Astrocyte (in vitro differentiated cells and primary cell): ENCODE results near the gene C11orf52. TPM values are rescaled to one million over a fixed set of nuclear protein-coding genes. Genes with fewer than 3 reads are reported as not detected.
"Not testable (repeated sequence)": the region's sequence is repeated elsewhere in the genome, so short reads cannot be mapped to it uniquely, and the experiment has no call there.

Experiments used
- DNase-seq: peaks from one replicate; pipeline ENCODE4 v3.0.0-alpha.2; 2010; ENCODE audit warnings: low read depth
- FAIRE-seq: peaks from 2 replicates; lab custom pipeline; 2011; peaks lifted over from hg19 to GRCh38; lab: Jason Lieb, UNC
- H2AFZ ChIP-seq: 2 replicates; pipeline ENCODE4 v1.6.0; 2012; ENCODE audit warnings: low read depth, low read length, inconsistent platforms
- H3K27ac ChIP-seq: 2 replicates; pipeline ENCODE4 v1.5.1; 2011; ENCODE audit warnings: low read depth, low read length, inconsistent platforms
- H3K27me3 ChIP-seq: 2 replicates; pipeline ENCODE4 v1.6.0; 2011; ENCODE audit warnings: low read length, inconsistent platforms; ENCODE audit not compliant: insufficient read depth
- H3K36me3 ChIP-seq: 2 replicates; pipeline ENCODE4 v1.5.1; 2011; ENCODE audit warnings: low read length, inconsistent platforms; ENCODE audit not compliant: insufficient read depth
- H3K4me1 ChIP-seq: 2 replicates; pipeline ENCODE4 v1.5.1; 2011; ENCODE audit warnings: low read length, inconsistent platforms; ENCODE audit not compliant: insufficient read depth
- H3K4me2 ChIP-seq: 2 replicates; pipeline ENCODE4 v1.6.0; 2012; ENCODE audit warnings: low read length, inconsistent platforms
- H3K4me3 ChIP-seq: 2 replicates; pipeline ENCODE4 v1.5.1; 2011; ENCODE audit warnings: low read depth, mild to moderate bottlenecking, low read length, inconsistent platforms; ENCODE audit not compliant: insufficient read depth
- H3K79me2 ChIP-seq: 2 replicates; pipeline ENCODE4 v1.6.0; 2012; ENCODE audit warnings: mild to moderate bottlenecking, low read length, inconsistent platforms; ENCODE audit not compliant: insufficient read depth
- H3K9ac ChIP-seq: 2 replicates; pipeline ENCODE4 v1.6.0; 2012; ENCODE audit warnings: mild to moderate bottlenecking, low read length, inconsistent platforms
- H3K9me3 ChIP-seq: 2 replicates; pipeline ENCODE4 v1.5.1; 2012; ENCODE audit warnings: low read depth, mild to moderate bottlenecking, low read length, inconsistent platforms; ENCODE audit not compliant: insufficient read depth
- H4K20me1 ChIP-seq: 2 replicates; pipeline ENCODE4 v1.6.0; 2012; ENCODE audit warnings: low read length, inconsistent platforms; ENCODE audit not compliant: insufficient read depth
- H3K27ac Mint-ChIP-seq: one replicate; pipeline ENCODE4 v1.8.0; 2021; ENCODE audit warnings: mild to moderate bottlenecking, mixed read lengths; ENCODE audit not compliant: unreplicated experiment
- H3K27me3 Mint-ChIP-seq: one replicate; pipeline ENCODE4 v1.8.0; 2021; ENCODE audit warnings: low read depth, mixed read lengths; ENCODE audit not compliant: unreplicated experiment
- H3K36me3 Mint-ChIP-seq: one replicate; pipeline ENCODE4 v1.8.0; 2021; ENCODE audit warnings: low read depth, mixed read lengths; ENCODE audit not compliant: unreplicated experiment
- H3K4me1 Mint-ChIP-seq: one replicate; pipeline ENCODE4 v1.8.0; 2021; ENCODE audit warnings: low read depth, mixed read lengths; ENCODE audit not compliant: unreplicated experiment
- H3K4me3 Mint-ChIP-seq: one replicate; pipeline ENCODE4 v1.8.0; 2021; ENCODE audit warnings: mild to moderate bottlenecking, moderate library complexity, mixed read lengths; ENCODE audit not compliant: unreplicated experiment
- H3K9me3 Mint-ChIP-seq: one replicate; pipeline ENCODE4 v1.8.0; 2021; ENCODE audit warnings: mild to moderate bottlenecking, mixed read lengths; ENCODE audit not compliant: unreplicated experiment
- EZH2 ChIP-seq: IDR thresholded peaks from 2 replicates; pipeline ENCODE4 v1.6.1; 2012; ENCODE audit warnings: mild to moderate bottlenecking, low read length, inconsistent platforms; ENCODE audit not compliant: insufficient read depth
- total RNA-seq: library from RNA; stranded (reverse); gene quantifications from 2 replicates; pipeline ENCODE4 v1.2.1, GENCODE V29; 2021
- TF ChIP-seq, protein P1 (sequence below): IDR thresholded peaks from 2 replicates; pipeline ENCODE4 v1.5.1; 2011; ENCODE audit warnings: low read depth, mild to moderate bottlenecking, inconsistent platforms, low read length, moderate library complexity; ENCODE audit not compliant: insufficient read depth

C11orf52 gene
- total RNA-seq, 1 donor from 2014 or later: 0.50 TPM

- no peak overlapping the region for H3K4me2 ChIP-seq
- H2AFZ ChIP-seq: no peak overlapping the region
- H3K79me2 ChIP-seq: no peaks in the 10 kb centered on the region
- no peak overlapping the region for H3K9ac ChIP-seq
- no peaks in the 10 kb centered on the region for H3K9me3 ChIP-seq
- TF ChIP-seq, protein P1, sequence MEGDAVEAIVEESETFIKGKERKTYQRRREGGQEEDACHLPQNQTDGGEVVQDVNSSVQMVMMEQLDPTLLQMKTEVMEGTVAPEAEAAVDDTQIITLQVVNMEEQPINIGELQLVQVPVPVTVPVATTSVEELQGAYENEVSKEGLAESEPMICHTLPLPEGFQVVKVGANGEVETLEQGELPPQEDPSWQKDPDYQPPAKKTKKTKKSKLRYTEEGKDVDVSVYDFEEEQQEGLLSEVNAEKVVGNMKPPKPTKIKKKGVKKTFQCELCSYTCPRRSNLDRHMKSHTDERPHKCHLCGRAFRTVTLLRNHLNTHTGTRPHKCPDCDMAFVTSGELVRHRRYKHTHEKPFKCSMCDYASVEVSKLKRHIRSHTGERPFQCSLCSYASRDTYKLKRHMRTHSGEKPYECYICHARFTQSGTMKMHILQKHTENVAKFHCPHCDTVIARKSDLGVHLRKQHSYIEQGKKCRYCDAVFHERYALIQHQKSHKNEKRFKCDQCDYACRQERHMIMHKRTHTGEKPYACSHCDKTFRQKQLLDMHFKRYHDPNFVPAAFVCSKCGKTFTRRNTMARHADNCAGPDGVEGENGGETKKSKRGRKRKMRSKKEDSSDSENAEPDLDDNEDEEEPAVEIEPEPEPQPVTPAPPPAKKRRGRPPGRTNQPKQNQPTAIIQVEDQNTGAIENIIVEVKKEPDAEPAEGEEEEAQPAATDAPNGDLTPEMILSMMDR: no peak
- TF ChIP-seq EZH2: no peak
- no peaks in the 10 kb centered on the region for H3K27me3 Mint-ChIP-seq
- no peak overlapping the region for H3K27ac ChIP-seq
- DNase-seq (no peak), FAIRE-seq (no peak)
- no peaks in the 10 kb centered on the region for H3K27me3 ChIP-seq
- H3K4me3 Mint-ChIP-seq: no peak overlapping the region
- H3K4me1 ChIP-seq: peaks cover 9% of the 10 kb centered on the region
- H3K9me3 Mint-ChIP-seq: no peaks in the 10 kb centered on the region
- no peaks in the 10 kb centered on the region for H3K36me3 ChIP-seq
- peaks cover 5% of the 10 kb centered on the region for H3K4me1 Mint-ChIP-seq
- H3K27ac Mint-ChIP-seq: no peak overlapping the region
- H3K36me3 Mint-ChIP-seq: no peaks in the 10 kb centered on the region
- no peaks in the 10 kb centered on the region for H4K20me1 ChIP-seq
- H3K4me3 ChIP-seq: no peak overlapping the region
These were observed 36.5 kb upstream of the C11orf52 start for GRCh38 chr11:111882202-111882601.

GRCh38 chr11:111885053-111885452 lies 33.7 kb upstream of the C11orf52 start:
- H3K36me3 Mint-ChIP-seq, H3K4me3 ChIP-seq, H2AFZ ChIP-seq, H3K27ac ChIP-seq, H3K27me3 Mint-ChIP-seq, H3K4me1 ChIP-seq, H3K27me3 ChIP-seq, H4K20me1 ChIP-seq, FAIRE-seq, H3K9me3 ChIP-seq, H3K27ac Mint-ChIP-seq, H3K36me3 ChIP-seq, H3K4me1 Mint-ChIP-seq, DNase-seq, H3K9me3 Mint-ChIP-seq, H3K4me2 ChIP-seq, H3K9ac ChIP-seq, H3K4me3 Mint-ChIP-seq, H3K79me2 ChIP-seq: not testable (repeated sequence)

GRCh38 chr11:111886032-111886431 lies 32.7 kb upstream of the C11orf52 start:
- Histone ChIP-seq H3K27ac (no peak overlapping the region), H3K27me3 (no peaks in the 10 kb centered on the region), H3K4me3 (no peak overlapping the region), H3K9ac (no peak overlapping the region), H3K4me2 (no peak overlapping the region), H3K4me1 (no peaks in the 10 kb centered on the region), H2AFZ (no peak overlapping the region), H3K36me3 (no peaks in the 10 kb centered on the region), H4K20me1 (no peaks in the 10 kb centered on the region), H3K79me2 (no peaks in the 10 kb centered on the region), H3K9me3 (no peaks in the 10 kb centered on the region)
- Mint-ChIP-seq H3K4me1 (no peaks in the 10 kb centered on the region), H3K27me3 (no peaks in the 10 kb centered on the region), H3K27ac (no peak overlapping the region), H3K9me3 (no peaks in the 10 kb centered on the region), H3K4me3 (no peak overlapping the region), H3K36me3 (no peaks in the 10 kb centered on the region)
- TF ChIP-seq EZH2: no peak
- TF ChIP-seq, protein P1: no peak
- no peak for DNase-seq
- no peak for FAIRE-seq
